ENCODE measurements around the gene TSPAN9. TPM values are rescaled to one million over a fixed set of nuclear protein-coding genes. Genes with fewer than 3 reads are reported as not detected.

TSPAN9 gene
- total RNA-seq, 1 donor from 2014 or later, result 31.7 TPM

DNA sequence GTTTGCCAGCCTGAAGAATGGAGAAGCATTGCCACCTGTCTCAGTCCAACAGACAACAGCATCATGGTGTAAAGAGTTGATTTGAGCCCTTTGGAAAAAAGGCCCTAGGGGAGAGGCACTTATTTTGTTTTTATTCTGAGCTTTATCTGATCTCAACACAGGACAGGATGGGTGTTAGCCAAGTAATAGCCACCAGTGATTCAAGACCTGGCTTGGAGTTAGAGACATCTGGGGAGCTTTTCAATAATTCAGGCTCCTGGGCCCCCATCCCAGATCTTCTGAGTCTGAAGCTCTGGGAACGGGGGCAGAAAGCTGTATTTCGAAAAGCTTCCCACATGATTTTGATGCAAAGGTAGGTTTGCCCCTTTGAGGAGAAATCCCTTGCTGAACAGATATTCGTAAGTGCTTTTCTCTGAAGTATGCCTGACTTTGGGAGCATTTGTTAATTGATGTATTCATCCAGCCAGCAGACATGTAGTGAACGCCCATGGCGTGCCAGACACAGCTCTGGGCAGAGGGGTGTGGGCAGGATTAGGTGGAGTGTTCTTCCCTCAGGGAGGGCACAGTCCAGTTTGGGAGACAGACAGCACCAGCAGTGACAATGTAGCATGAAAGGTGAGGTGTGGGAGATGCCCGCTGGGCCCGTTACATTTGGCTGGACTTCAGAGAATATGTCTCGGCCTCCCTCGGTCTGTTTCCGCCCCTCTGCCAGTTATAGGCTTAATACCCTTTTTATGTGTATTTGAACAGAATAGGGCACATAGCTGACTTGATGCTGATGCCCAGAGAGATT, 72.5 kb downstream of the TSPAN9 start:
- Mint-ChIP-seq H3K27ac (no peak overlapping the region), H3K4me1 (ENCODE audit: unreplicated experiment) (peaks cover 35% of the 10 kb centered on the region), H3K27me3 (peaks cover 15% of the 10 kb centered on the region), H3K9me3 (no peaks in the 10 kb centered on the region), H3K36me3 (peaks cover 4% of the 10 kb centered on the region), H3K4me3 (no peak overlapping the region)
- TF ChIP-seq, protein P1, sequence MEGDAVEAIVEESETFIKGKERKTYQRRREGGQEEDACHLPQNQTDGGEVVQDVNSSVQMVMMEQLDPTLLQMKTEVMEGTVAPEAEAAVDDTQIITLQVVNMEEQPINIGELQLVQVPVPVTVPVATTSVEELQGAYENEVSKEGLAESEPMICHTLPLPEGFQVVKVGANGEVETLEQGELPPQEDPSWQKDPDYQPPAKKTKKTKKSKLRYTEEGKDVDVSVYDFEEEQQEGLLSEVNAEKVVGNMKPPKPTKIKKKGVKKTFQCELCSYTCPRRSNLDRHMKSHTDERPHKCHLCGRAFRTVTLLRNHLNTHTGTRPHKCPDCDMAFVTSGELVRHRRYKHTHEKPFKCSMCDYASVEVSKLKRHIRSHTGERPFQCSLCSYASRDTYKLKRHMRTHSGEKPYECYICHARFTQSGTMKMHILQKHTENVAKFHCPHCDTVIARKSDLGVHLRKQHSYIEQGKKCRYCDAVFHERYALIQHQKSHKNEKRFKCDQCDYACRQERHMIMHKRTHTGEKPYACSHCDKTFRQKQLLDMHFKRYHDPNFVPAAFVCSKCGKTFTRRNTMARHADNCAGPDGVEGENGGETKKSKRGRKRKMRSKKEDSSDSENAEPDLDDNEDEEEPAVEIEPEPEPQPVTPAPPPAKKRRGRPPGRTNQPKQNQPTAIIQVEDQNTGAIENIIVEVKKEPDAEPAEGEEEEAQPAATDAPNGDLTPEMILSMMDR (conservative IDR thresholded peaks at IDR 0.05), result no peak
- DNase-seq (ENCODE audit: extremely low spot score, unreplicated experiment), result no peak

DNA sequence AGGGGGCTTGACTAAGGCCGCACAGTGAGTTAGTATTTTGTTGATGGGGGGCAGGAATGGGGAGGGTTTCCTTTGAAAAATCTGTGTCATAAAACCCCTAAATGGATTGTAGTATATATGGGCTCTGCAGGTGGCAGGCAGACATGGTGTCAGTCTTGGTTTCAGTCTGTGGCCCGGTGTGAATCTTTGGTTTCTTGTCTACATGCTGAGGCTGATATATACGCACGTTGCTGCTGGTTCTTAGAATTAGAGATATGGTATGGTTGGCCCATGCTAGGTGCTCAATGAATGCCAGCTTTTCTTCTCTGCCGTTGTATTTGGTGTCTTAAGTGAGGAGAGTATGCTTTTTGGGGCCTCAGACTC, 73.1 kb downstream of the TSPAN9 start:
- Mint-ChIP-seq H3K4me1 (ENCODE audit: unreplicated experiment) (peaks cover 35% of the 10 kb centered on the region), H3K4me3 (no peak overlapping the region), H3K36me3 (peaks cover 7% of the 10 kb centered on the region), H3K9me3 (no peaks in the 10 kb centered on the region), H3K27ac (peak overlapping the region; percentile 54), H3K27me3 (peaks cover 15% of the 10 kb centered on the region)
- no peak for DNase-seq (ENCODE audit: extremely low spot score, unreplicated experiment)
- TF ChIP-seq, protein P1 (conservative IDR thresholded peaks at IDR 0.05), result no peak

DNA sequence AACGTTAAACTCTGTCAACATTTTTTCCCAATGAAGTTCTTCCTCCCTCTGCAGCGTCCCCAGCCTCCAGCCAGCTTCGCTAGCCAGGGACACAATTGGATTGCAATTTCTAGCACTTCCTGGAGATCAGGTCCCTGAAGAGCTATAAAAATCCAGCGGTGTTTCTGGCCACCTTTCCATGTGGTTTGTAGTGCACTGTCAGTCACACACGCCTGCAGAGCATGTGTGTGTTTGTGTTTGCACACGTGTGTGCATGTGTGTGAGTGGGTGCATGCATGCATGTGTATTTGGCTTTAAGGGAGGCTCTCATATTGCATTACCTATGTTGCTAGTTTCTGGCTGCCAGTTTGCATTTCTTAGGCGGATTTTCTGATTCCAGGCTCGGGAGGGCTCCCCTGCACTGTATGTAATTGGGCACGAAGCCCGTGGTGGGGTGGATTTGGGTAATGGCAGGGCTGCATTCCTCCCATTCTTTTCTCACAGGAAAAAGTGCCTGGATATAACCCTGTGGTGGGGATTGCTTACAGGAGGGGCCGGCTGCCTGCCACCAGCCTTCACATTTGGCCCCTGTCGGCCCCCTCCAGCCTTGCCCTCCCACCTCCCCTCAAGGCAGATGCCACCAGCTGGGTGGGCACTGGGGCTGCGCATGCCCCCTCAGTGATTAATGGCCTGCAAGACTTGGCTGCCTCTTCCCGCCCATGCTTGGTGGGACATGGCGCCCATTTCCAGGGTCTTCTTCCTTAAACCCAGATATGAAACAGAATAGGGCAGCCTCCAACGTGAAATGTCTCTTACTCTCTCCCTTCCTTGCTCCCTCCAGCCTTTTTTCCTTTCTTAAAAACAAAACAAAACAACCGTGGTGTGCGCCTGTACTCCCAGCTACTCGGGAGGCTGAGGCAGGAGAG, 74.0 kb downstream of the TSPAN9 start:
- Mint-ChIP-seq H3K9me3 (no peaks in the 10 kb centered on the region), H3K36me3 (peaks cover 7% of the 10 kb centered on the region), H3K27ac (peak overlapping the region; percentile 54), H3K27me3 (peaks cover 15% of the 10 kb centered on the region), H3K4me1 (ENCODE audit: unreplicated experiment) (peaks cover 44% of the 10 kb centered on the region), H3K4me3 (no peak overlapping the region)
- TF ChIP-seq, protein P1 (conservative IDR thresholded peaks at IDR 0.05), result no peak
- no peak for DNase-seq (ENCODE audit: extremely low spot score, unreplicated experiment)

DNA sequence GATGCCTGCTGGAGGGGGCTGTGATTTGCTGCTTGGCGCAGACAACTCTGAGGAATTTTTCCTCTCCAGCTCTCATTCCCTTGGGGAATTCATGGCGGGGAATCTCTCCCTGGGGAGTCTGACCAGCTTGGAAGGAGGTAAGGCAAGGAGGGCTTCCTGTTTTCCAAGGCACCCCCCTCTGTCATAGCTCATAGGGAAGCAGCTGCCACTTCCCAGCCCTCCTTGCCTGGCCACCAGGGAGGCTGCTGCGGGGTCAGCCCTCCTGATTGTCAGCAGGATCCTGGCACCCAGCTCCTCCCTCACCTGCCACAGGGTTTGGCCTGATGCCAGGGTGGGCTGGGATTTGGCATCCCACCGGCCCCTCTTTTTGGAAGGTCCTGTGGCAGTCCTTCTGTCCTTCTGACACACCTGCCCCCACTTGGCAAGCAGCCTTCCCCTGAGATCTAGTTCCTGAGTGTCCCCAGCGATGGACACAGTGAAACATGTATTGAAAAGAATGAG, 74.9 kb downstream of the TSPAN9 start:
- Mint-ChIP-seq H3K4me3 (no peak overlapping the region), H3K27me3 (peaks cover 15% of the 10 kb centered on the region), H3K27ac (no peak overlapping the region), H3K4me1 (ENCODE audit: unreplicated experiment) (peaks cover 51% of the 10 kb centered on the region), H3K9me3 (no peaks in the 10 kb centered on the region), H3K36me3 (peaks cover 7% of the 10 kb centered on the region)
- DNase-seq (ENCODE audit: extremely low spot score, unreplicated experiment), result no peak
- TF ChIP-seq, protein P1 (conservative IDR thresholded peaks at IDR 0.05), result no peak

DNA sequence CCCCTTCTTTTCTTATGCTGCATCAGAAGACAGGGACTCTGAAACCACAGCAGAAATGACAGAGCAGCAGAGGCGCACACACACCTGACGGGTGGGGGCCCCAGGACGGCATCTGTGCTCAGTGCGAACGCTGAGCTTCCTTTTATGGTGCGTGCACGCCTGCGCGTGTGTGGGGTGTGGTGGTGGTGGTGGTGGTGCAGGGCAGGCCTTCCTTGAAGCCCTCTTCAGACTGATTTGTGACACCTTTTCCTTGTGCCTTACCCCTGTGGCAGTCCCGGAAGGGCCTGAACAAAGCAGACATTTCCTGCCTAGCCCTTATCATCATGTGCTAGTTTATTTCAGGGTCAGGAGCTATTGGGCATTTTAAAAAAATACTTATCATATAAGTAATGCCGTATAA, 75.7 kb downstream of the TSPAN9 start:
- no peaks in the 10 kb centered on the region for H3K9me3 Mint-ChIP-seq
- peaks cover 11% of the 10 kb centered on the region for H3K27me3 Mint-ChIP-seq
- H3K36me3 Mint-ChIP-seq, result peaks cover 4% of the 10 kb centered on the region
- TF ChIP-seq, protein P1 (conservative IDR thresholded peaks at IDR 0.05), result no peak
- H3K4me3 Mint-ChIP-seq, result no peak overlapping the region
- H3K4me1 Mint-ChIP-seq (ENCODE audit: unreplicated experiment), result peaks cover 53% of the 10 kb centered on the region
- DNase-seq (ENCODE audit: extremely low spot score, unreplicated experiment), result no peak
- H3K27ac Mint-ChIP-seq, result no peak overlapping the region

Data from type B pancreatic cell (in vitro differentiated cells).